GDM1 (cell line): ENCODE data around the gene PPP1R2B.
"Not testable (repeated sequence)": the region's sequence is repeated elsewhere in the genome, so short reads cannot be mapped to it uniquely, and the experiment has no call there.

Source experiments
- DNase-seq: peaks from one replicate; lab custom pipeline; 2025; lab: John Stamatoyannopoulos, UW

Gene PPP1R2B

DNA sequence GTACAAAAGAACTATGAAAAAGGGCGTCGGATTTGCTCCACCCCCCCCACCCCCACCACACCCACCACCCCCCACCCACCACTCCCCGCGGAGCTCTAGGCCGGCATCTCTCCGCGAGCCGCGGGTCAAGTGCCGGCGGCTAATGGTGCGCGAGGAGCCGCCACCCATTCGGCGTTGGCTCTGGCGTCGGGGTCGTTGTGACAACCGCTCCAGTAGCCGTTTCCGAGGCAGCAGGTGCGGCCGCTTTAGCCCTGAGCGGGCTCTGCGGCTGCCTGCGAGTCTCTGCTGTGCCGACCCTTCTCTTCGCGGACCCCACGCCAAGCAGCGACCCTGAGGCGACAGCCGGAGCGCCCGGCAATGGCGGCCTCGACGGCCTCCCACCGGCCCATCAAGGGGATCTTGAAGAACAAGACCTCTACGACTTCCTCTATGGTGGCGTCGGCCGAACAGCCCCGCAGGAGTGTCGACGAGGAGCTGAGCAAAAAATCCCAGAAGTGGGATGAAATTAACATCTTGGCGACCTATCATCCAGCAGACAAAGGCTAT lies at the start of gene PPP1R2B:
PPP1R2B (plus strand) TSS at position 90 of the 546 bp plus-strand sequence; CDS start at position 358, 268 bp downstream.
- no peak for DNase-seq

DNA sequence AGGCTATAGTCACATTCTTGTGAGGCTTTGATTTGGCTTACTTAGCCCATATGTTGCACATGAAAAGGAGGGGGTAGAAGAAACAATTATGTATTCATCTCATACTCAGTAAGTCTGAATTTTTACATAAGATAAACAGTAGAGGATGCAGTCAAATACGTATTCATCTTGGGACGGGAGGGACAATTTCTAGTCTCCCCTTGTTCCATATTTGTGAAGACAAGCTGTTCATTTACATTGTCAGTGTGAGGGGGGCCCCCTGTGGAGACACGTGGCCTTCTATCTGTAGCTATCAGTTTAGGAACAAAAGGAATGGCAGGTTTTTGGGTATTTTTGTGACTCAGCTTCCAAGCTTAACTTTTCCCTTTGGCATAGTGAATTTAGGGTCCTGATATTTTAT lies 49.2 kb upstream of the PPP1R2B start:
- no peak for DNase-seq

DNA sequence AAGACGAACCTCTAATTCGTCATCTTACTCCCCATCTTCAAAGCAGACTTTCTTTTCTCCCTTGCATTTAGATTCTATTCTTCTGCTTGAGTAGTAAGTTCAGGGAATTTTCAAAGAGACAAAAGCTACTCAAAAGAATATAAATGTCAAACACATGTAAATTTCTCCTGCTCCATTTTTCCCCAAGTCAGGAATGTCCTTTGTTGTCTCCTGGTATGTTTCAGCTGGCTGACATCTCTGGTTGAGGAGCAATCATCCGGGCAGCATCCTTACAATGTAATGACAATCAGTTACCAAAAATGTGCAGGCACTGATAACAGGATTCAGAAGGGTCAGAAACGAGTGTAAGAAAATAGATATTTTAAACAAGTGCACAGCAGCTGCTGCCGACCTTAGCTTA lies 47.6 kb upstream of the PPP1R2B start:
- no peak for DNase-seq

DNA sequence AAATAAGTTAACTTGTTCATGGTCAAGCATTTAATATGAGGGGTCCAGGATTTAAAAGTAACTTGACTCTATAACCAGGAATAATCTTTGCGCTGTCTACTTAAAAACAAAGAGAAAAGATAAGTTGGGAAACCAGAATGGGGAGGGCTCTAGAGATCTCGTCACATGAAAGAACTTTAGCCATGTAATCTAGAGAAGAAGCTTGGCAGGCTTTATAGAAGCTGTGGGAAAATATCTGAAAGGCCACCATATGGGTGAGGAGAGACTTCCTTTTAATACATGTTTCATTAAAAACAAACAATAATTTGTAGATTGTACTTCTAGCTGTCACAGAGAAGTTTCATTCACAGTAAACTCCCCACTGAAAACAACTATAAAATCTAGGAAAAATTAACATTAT lies 46.7 kb upstream of the PPP1R2B start:
- no peak for DNase-seq

DNA sequence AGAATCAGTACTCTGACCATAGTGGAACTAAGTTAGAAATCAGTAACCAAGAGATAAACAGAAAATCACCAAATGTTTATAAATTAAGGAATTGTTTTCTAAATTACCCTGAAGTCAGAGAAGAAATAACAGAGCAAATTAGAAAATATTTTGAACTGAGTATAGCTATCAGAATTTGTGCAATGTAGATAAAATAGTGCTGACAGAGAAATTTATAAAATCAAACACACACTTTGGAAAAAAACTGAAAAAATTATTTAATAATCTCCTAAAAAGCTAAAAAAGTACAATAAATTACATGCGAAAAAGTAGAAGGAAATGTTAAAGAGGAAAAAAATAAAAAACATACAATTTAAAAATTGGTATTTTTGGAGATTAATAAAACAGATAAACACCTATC lies 37.1 kb upstream of the PPP1R2B start:
- no peak for DNase-seq

DNA sequence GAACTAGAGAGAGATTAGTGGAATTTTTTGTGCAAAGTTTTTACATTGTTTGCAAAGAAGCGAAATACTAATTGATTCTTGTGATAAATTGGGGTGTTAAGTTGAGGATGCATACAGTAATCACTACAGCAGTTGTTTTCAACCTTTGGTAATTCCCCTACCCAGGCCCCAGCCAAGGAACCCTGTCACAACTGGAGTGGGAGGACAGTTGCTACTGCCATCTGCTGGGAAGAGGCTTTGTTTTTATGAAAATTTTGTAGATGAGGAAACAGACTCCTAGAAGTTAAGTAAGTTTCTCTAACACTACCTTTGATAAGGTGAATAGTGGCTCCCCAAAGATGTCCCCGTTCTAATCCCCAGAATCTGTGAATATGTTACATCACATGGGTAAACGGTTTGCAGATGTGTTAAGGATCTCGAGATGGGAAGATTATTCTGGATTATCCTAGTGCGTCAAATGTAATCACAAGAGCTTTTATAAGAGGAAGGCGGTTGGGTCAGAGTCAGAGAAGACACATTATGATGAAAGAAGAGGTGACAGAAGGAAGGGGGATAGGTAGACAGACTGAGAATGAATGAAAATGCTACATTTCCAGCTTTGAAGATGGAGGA lies 34.0 kb upstream of the PPP1R2B start:
- no peak for DNase-seq

DNA sequence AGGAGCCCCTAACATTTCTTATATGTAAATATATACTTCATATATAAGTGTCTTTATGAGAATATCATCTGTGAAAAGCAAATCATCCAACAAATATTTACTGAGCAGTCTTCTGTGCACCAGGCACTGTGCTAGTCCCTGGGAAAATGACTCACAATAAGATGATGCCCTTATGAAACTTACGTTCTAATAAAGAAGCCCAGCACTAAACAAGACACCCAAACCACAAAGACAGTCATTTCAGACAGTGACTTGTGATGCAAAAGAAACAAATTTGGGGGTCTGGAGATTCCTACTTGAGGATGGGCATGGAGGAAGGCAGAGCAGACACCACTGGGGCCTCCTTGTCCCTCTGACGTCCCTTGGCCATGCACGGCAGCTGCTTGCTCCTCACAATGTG lies 30.6 kb upstream of the PPP1R2B start:
- no peak for DNase-seq

DNA sequence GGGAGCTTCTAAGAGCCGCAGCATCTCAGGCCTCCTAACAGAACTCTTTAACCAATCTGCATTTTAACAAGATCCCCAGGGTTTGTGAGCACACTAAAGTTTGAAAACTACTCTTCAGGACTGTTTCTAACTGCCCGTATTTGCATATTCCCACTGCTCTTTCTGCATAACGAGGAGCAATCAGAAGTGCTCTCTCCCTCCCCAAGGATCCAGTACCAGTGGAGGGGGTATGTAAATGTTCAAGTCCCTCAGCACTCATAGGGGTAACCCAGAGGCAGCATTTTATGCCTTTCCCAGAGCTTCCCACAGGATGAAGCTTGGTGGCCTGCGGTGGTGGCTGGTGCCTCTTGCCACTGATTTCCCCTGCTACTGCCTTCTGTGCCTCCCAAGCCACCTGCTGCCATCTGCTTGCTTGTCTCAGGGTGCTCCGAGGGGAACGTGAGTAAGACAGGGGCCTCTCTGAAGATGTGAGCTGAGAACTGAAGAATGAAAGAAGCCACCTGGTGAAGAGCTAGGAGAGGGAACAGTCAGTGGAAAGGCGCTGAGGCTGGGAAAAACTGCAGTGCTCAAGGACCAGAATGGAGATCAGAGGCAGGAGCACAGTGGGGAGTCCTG lies 30.0 kb upstream of the PPP1R2B start:
- no peak for DNase-seq

DNA sequence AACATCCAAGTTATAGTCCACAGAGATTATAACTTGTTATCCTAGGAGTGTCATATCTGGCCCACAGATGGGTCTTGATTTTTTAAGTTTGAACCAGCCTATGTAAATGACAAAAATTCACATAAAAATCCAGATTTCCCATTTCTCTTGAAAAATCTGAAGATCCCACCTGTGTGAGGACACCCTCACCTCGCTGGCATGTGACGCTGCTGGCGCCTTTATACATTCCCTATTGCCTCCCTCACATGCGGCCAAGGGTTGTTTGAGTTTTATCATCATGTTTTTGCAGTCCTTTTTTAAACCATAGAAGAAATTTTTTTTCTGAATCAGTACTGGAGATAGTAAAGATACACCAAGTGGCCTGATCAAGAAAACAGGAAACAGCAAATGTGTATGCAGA lies 25.9 kb upstream of the PPP1R2B start:
- no peak for DNase-seq

DNA sequence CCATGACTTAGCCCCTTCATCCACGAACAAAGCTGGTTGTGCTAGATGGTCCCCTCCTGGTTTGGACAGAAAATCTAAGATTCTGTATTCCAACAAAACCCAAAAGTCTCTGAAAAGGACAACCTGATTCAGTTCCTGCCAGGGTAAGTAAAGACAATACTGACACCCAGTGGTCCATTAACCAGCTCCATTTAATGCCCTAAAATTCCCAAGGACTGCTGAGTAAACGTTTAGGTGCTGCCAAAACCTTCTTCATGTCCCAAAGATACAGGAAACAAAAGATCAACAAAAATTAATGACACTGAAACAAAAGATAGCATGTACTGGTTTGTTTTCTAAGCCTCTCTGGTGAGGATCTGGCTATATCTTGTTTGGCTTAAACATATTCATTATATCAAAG lies 25.3 kb upstream of the PPP1R2B start:
- DNase-seq = no peak

DNA sequence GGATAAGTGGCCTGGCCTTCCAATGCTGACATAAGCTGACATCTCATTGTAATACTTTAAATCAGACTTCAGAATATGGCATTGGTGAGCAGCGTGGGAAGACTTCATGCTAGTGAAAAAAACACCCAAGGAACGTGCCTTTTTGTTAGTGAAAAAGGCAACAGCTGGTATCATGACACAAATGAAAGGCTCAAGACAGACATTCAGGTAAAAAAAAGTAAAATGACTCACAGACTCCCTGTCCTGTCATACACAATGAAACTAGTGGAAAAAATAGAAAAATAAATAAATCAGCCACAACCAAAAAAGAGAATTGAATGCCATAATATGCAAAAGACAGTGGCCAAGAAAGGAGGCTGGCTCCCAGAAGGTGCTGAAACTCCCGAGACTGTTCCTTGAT lies 24.4 kb upstream of the PPP1R2B start:
- DNase-seq = no peak

DNA sequence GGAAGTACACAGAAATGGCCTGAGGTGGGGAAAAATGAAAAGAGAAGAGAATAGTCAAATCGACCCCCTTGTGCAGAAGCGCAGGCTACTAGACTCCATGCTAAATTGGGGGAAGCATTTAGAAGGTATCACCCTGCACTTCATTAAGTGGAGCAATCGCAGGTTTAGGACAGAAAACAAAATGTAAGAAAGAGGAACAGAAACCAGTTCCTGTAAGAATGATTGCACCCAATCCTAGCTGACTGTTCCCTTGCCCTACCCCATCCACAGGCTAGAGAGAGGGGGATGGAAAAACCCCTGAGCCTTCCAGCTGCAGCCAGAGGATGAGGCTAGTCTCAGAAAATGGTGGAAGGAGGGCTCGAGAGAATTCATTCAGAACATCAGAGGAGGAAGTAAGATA lies 23.9 kb upstream of the PPP1R2B start:
- DNase-seq = no peak

DNA sequence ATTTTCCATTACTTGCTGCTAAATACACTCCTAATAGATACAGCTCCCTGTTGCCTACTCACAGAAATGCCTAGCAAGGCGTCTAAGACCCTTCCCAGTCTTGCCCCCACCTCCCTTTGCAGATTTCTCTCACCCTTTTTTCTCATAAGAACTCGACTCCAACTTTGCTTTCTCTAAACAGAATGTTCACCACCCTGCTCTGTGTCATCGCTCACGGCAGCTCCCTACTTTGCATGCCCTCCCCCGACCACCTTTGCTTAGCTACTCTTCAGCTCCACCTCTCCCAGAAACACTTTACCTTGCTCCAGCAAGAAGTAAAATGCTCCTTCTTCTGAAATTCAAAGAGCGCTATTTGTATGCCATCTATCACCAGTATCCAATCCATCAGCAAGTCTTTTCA lies 15.2 kb upstream of the PPP1R2B start:
- no peak for DNase-seq

DNA sequence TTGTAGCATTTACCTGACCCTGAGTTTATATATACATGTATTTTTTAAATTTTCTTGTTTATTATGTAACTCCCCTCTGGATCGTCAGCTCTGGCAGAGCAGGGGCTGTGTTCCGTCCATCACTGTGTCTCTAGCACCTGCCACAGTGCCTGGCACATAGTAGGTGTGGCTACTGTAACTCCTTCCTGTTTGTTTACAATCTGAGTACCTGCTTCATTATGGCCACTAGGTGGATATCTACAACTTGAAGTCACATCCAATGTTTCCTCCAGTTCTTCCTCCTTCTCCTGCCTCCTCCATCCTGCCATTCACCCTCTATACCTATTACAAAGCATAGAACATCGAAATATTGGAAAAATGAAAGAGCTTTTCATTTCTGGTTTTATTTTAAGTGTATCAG lies 14.2 kb upstream of the PPP1R2B start:
- no peak for DNase-seq

DNA sequence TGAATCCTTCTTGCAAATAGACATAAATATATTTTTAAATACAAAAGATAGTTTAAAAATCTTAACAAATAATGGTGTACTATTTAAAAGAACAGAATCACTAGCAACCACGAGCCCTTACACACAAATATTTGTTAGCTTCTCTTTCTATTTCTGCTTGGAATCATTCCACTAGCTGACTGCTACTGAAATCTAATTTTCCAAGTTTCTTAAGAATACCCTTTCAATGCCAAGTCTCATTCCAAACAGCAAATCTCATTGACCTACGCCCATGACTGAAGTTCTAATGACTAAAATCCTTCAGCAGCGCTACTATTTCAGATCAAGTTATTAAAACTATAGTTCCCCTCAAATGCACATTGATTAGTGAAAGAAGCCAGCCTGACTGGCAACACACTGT lies 13.2 kb upstream of the PPP1R2B start:
- DNase-seq = no peak

DNA sequence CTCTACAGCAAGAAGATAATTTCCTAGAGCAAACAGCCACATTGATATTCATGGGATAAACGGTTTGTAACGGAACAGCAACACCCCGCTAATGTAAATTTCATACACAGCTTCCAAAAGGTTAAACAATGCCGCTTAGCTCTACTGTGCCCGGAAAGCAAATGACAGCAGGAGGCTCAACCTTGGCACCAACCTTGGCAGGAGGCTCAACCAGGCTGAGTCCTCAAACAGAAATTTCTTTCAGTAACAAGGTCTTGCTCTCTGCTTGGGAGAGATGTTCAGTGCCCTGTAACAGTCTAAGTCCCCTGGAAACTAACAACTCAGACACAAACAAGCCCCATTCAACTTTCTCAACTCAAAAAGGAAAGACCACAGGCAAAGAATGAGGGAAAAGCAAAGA lies 11.1 kb upstream of the PPP1R2B start:
- DNase-seq = no peak

DNA sequence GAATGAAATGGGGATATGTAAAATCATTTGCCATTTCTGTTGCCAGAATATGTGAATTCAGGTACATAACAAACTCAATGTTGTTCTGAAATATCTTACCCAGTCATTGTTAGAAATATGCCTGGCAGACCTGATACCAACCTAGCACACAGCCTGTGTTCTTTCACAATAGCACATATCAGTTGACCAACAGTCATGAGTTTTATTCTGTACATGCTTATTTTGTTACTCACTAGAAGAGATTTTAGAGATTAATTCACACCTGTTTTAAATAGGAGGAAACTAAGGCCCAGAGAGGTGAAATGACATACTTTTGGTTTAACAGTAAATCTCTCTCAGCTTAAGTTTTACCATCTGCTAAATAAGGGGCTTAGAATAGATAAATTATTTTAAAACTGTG lies 8.4 kb upstream of the PPP1R2B start:
- DNase-seq = no peak

DNA sequence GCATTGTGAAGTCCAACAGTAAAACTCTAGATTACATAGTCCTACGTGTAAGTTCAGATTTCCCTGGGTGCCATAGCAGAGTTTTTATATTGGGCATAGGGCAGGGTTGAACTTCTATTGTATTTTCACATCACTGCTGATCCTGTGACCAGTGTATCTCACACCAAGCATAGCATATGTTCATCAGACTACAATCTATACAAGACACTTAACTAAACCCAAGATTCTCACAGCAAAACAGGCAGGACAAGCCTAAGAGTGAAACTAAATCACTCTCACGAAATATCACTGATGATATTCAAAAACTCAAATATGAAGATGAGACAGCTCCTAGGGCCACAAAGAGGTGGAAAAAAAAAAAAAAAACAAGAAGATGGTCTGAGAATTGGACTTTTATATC lies 3.2 kb upstream of the PPP1R2B start:
- no peak for DNase-seq

DNA sequence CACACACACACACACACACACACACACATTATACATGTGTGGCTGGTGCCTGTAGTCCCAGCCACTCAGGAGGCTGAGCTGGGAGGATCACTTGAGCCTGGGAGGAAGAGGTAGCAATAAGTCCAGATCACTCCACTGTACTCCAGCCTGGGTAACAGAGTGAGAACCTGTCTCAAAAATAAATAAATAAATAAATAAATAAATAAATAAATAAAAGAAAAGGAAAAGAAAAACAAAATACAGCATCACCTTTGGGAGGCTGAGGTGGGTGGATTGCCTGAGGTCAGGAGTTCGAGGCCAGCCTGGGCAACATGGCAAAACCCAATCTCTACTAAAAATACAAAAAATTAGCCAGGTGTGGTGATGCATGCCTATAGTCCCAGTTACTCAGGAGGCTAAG lies 1.6 kb upstream of the PPP1R2B start:
- DNase-seq = not testable (repeated sequence)

DNA sequence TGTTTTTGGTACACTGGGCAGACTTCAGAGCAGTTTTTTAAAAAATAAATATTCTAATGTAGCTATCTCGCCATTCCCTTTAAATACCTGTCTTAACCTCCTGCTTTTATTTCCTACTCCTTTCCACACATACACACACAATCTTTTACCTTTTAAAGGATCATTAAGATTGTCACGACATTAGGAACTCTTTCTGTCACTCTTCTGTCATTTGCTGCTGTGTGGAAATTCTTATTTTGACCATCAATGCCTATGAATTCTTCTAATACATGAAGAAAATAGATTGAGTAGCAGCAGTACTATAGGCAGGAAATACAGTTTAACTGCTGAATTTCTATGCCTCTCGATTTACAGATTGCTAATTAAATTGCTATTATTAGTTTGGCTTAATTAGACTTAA lies 1.8 kb downstream of the PPP1R2B start:
- no peak for DNase-seq

DNA sequence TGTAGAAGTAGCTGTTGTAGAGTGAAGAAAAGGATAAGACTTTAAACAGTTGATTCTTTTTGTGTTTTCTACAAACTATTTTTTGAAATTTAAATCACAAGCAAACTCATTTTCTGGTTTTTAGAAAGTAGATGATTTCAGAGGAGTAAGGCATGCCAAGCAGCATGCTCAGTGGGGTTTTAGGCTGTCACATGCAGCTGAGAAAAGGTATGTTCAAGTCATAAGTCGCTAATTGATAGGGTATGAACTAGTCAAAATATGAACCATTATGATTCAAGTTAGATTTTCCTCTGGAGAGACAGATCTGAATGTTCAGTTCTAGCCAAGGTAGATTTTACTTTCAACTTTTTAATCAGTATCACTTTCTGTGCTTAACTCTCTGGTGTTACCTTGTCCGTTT lies 3.0 kb downstream of the PPP1R2B start:
- not testable (repeated sequence) for DNase-seq

DNA sequence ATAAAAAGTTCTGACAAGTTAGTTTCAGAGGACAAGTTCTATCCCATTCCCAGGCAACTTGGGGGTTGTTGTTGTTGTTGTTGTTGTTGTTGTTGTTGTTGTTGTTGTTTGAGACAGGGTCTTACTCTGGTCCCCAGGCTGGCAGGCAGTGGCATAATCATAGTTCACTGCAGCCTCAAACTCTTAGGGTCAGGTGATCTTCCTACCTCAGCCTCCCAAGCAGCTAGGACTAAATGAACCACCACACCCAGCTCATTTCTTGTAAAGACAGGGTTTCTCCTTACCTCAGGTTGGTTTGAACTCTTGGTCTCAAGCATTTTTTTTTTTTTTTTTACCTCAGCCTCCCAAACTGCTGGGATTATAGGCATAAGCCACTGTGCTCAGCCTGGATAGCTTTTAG lies 15.3 kb downstream of the PPP1R2B start:
- no peak for DNase-seq

DNA sequence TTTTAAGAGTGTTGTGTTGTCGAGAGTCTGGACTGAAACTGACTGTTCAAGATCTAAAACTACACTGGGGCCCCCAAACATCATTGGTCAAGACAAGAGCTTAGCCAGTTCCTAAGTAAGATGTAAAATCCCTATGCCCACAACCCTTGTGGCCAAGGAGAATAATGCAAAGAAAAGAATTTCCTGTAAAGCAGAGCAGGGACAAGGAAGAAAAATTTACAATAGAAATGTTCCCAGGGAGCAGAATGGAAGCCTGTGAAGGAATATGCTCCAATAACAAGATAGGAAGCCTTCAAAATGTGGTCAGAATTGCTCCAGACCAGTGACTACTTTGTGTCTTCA lies 20.4 kb downstream of the PPP1R2B start:
- DNase-seq = no peak

DNA sequence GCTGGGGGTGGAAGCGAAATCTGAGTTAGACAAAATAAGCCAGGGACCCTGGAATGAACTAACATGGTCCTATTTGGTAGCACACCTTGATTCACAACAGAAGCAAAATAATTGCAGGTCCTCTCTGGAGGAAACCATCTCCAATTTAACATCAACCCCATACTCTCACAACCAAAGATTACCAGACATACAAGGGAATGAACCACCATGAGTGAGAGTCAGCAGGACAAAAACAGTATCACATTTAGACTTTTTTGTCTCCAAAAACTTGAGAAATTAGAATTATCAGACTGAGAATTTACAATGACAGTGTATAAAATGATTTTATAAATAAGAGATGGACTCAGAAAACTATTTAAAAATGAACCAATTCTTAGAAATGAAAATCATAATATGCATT lies 21.1 kb downstream of the PPP1R2B start:
- DNase-seq = no peak
